Activated CD4-positive, alpha-beta T cell treated with anti-CD3 and anti-CD28 coated beads, Interleukin-2, amount 10 ng/mL, durations not matched to agents 7 days and 5 days (primary cell): ENCODE results near the gene DENND2C. TPM values are rescaled to one million over a fixed set of nuclear protein-coding genes. Genes with fewer than 3 reads are reported as not detected.

Experiments
- CTCF ChIA-PET: fragments of 350-600 bp; sonication (Branson Sonifier 250); formaldehyde crosslinking; loops from one replicate; lab custom pipeline; 2021; ENCODE audit warnings: antibody characterized with exemption; lab: Charles Lee
- POLR2A ChIA-PET: fragments of 350-600 bp; sonication (Branson Sonifier 250); formaldehyde crosslinking; loops from one replicate; lab custom pipeline; 2021; ENCODE audit warnings: antibody characterized with exemption; lab: Charles Lee
- DNase-seq: peaks from one replicate; pipeline ENCODE4 v3.0.0-alpha.2; 2020
- H3K27ac Mint-ChIP-seq: one replicate; pipeline ENCODE4 v1.8.0; 2021; ENCODE audit warnings: mild to moderate bottlenecking, moderate library complexity, mixed read lengths
- H3K27me3 Mint-ChIP-seq: one replicate; pipeline ENCODE4 v1.8.0; 2021; ENCODE audit warnings: mixed read lengths
- H3K36me3 Mint-ChIP-seq: one replicate; pipeline ENCODE4 v1.8.0; 2021; ENCODE audit warnings: low read depth, mixed read lengths
- H3K4me1 Mint-ChIP-seq: one replicate; pipeline ENCODE4 v1.8.0; 2021; ENCODE audit warnings: mixed read lengths
- H3K4me3 Mint-ChIP-seq: one replicate; pipeline ENCODE4 v1.8.0; 2021; ENCODE audit warnings: mild to moderate bottlenecking, moderate library complexity, mixed read lengths
- H3K9me3 Mint-ChIP-seq: one replicate; pipeline ENCODE4 v1.8.0; 2021; ENCODE audit warnings: mixed read lengths
- total RNA-seq, 2 experiments: library from RNA; stranded (reverse); gene quantifications; one replicate each; pipeline ENCODE4 v1.2.3, GENCODE V29; 2021

The DENND2C gene
- total RNA-seq, 2 experiments from 2014 or later = 0.12 to 0.15 TPM

DNA sequence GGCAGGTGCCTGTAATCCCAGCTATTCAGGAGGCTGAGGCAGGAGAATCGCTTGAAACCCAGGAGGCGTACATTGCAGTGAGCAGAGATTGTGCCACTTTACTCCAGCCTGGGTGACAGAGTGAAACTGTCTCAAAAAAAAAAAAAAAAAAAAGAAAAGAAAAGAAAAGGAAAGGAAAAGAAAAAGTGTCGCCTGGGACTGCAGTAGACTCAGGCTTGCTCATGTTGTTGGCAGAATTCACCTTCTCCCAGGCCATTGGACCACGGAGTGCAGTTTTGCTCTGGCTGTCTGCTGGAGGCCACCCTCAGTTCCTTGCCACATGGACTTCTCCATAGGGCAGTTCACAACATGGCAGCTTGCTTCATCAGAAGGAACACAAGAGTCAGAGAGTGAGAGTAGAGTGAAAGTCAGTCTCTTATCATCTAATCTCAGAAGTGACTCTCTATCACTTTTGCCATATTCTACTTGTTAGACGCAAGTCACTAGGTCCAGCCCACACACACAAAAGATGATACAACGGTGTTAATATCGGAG lies 117.7 kb downstream of the DENND2C start:
- Mint-ChIP-seq H3K4me1 (no peaks in the 10 kb centered on the region), H3K36me3 (no peaks in the 10 kb centered on the region)
- CTCF ChIA-PET = no interaction called here

DNA sequence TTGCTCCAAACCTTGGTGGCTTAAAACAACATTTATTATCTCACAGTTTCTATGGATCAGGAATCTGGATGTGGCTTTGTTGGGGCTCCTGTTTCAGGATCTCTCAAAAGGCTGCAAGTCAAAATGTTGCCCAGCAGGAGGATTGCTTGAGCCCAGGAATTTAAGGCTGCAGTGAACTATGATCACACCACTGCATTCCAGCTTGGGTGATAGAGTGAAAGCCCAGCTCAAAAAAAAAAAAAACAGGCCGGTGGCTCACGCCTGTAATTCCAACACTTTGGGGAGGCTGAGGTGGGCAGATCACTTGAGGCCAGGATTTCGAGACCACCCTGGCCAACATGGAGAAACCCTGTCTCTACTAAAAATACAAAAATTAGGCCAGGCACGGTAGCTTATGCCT lies 118.4 kb downstream of the DENND2C start:
- no peak for DNase-seq
- H3K27me3 Mint-ChIP-seq = peaks cover 2% of the 10 kb centered on the region
- ChIA-PET CTCF (no interaction called here), POLR2A (no interaction called here)
- no peaks in the 10 kb centered on the region for H3K4me1 Mint-ChIP-seq
- H3K27ac Mint-ChIP-seq = no peak overlapping the region
- H3K4me3 Mint-ChIP-seq = no peak overlapping the region
- no peaks in the 10 kb centered on the region for H3K9me3 Mint-ChIP-seq
- H3K36me3 Mint-ChIP-seq = no peaks in the 10 kb centered on the region

More for the DNA sequence above, 117.7 kb downstream of the DENND2C start:
- no peak for DNase-seq
- no peak overlapping the region for H3K4me3 Mint-ChIP-seq
- POLR2A ChIA-PET = no interaction called here
- no peaks in the 10 kb centered on the region for H3K9me3 Mint-ChIP-seq
- no peak overlapping the region for H3K27ac Mint-ChIP-seq
- H3K27me3 Mint-ChIP-seq = peaks cover 2% of the 10 kb centered on the region

DNA sequence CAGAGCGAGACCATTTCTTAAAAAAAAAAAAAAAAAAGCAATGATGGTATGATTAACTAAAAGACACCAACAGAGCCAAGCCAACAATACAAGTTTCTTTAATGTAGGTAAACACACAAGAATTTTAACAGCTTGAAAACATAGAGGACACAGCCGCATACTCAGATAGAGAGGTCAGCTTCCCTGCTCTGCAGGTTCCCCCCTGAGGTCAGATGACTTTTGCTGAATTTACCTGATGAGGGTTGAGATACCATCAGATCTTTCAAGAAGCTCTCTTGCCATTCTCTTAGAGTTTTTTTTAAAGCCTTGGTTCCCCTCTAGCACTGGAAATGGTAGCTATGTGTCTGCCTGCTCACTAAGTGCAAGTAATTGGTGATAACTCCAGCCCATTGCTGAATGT lies 119.5 kb downstream of the DENND2C start:
- H3K4me3 Mint-ChIP-seq = no peak overlapping the region
- H3K36me3 Mint-ChIP-seq = no peaks in the 10 kb centered on the region
- no peak for DNase-seq
- H3K27ac Mint-ChIP-seq = no peak overlapping the region
- no peaks in the 10 kb centered on the region for H3K9me3 Mint-ChIP-seq
- ChIA-PET POLR2A (no interaction called here), CTCF (interaction anchor here (0.6 to 1.1 kb wide), 3 partner anchors 11 to 448 kb away, joined by 3 read pairs; no protein-coding TSS in a partner anchor)
- H3K27me3 Mint-ChIP-seq = peaks cover 2% of the 10 kb centered on the region
- H3K4me1 Mint-ChIP-seq = no peaks in the 10 kb centered on the region

DNA sequence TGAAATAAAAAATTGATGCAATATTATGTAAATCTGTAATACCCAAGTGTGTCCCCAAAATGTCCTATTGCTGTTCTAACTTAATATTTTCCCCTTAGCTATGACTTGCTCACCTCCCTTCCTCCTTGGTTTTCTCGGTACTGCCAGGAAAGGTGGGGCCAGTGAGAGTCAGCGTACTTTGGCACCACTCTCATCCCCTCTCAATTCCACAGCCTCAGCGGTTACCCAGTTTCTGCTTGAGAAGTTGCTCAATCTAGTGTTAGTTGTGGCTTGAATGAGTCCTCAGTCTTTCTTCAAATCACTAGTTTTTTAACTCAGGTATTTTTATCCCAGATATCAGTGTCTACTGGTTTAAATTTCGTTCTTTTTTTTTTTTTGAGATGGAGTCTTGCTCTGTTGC lies 120.7 kb downstream of the DENND2C start:
- ChIA-PET CTCF (interaction anchor here (0.6 to 1.1 kb wide), 2 partner anchors 12 to 69 kb away, joined by 3 read pairs; no protein-coding TSS in a partner anchor), POLR2A (no interaction called here)
- Mint-ChIP-seq H3K4me3 (no peak overlapping the region), H3K36me3 (no peaks in the 10 kb centered on the region), H3K9me3 (no peaks in the 10 kb centered on the region), H3K27ac (no peak overlapping the region), H3K4me1 (no peaks in the 10 kb centered on the region), H3K27me3 (peaks cover 2% of the 10 kb centered on the region)
- DNase-seq = no peak

DNA sequence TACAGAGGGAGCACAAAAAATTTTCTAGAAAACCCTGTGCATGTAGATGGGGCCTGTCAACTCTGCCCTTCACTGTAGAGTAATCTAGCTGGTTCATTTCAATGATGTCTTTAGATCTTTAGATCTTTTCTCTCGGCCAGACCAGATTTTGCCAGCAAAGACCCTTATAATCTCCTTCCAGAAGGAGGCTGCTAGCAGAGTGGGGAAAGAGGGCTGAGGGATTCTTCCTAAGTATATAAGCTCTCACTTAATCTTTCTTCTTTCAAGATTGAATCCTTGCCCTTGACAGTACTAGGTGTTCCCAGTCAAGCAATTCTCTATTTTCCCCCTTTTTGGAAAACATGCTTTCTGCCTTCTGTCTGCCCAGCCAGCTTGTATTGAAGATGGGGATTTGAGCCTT lies 122.8 kb downstream of the DENND2C start:
- Mint-ChIP-seq H3K27ac (no peak overlapping the region), H3K4me1 (no peaks in the 10 kb centered on the region), H3K27me3 (peaks cover 2% of the 10 kb centered on the region), H3K4me3 (no peak overlapping the region), H3K36me3 (no peaks in the 10 kb centered on the region), H3K9me3 (no peaks in the 10 kb centered on the region)
- ChIA-PET CTCF (interaction anchor here (0.6 kb wide), 1 partner anchor 24 kb away, joined by 6 read pairs; no protein-coding TSS in a partner anchor), POLR2A (no interaction called here)
- no peak for DNase-seq

DNA sequence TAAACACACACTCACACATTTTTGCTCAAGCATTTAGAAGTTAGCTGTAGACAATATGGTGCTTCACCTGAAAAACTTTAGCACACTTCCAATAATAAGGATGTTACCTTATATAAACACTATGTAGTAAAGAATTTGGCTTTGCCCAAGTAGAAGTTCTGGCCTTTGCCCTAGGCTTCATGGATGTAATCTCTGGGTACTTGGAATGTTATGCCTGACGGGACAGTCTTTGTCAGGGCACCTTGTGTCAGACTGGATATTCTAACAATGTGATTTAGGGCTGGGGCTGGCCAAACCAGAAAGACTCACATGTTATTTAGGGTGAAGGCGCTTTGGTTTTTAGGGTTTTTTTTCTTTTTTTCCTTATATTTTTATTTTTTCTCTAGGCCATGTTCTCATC lies 124.1 kb downstream of the DENND2C start:
- Mint-ChIP-seq H3K27ac (no peak overlapping the region), H3K4me1 (no peaks in the 10 kb centered on the region), H3K27me3 (peaks cover 1% of the 10 kb centered on the region), H3K4me3 (no peak overlapping the region), H3K9me3 (no peaks in the 10 kb centered on the region), H3K36me3 (no peaks in the 10 kb centered on the region)
- ChIA-PET CTCF (no interaction called here), POLR2A (no interaction called here)
- no peak for DNase-seq

DNA sequence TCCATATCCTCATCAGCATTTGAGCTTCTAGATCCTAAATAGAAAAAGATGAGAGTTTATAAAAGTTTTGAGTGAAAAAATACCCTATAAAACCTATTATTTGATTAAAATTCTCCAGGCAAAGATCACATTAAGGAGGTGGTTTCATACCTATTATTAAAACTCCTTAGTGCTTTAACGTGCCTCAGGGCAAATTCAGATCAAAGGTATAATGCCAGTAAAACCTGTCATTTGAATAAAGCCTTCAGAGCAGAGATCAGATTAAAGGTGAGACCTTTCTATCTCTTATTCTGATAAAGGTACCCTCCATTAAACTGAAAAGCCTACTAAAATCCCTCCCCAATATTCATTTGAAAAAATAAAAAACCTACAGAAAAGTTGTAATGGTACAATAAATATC lies 124.5 kb downstream of the DENND2C start:
- POLR2A ChIA-PET = no interaction called here
- H3K4me1 Mint-ChIP-seq = no peaks in the 10 kb centered on the region
- no peaks in the 10 kb centered on the region for H3K36me3 Mint-ChIP-seq
- DNase-seq = no peak
- no peak overlapping the region for H3K4me3 Mint-ChIP-seq
- no peak overlapping the region for H3K27ac Mint-ChIP-seq
- peaks cover 1% of the 10 kb centered on the region for H3K27me3 Mint-ChIP-seq
- CTCF ChIA-PET = interaction anchor here (0.6 kb wide), 1 partner anchor 16 kb away, joined by 3 read pairs; no protein-coding TSS in a partner anchor
- no peaks in the 10 kb centered on the region for H3K9me3 Mint-ChIP-seq

DNA sequence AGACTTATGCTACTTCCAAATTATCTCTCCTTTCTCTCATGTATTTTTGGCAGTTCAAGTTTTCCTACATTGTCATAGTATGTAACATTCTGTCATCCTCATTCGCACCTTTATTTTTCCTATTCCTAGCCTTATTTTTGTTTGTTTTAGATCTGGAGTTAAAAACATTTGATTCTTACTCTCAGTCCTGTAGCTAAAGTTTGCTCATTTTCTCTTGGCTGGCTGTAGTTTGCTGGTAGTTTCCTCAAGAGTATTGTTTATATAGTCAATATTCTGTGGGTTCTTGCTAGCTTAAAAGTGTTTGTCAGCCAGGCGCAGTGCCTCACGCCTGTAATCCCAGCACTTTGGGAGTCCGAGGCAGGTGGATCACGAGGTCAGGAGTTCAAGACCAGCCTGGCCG lies 129.0 kb downstream of the DENND2C start:
- POLR2A ChIA-PET = no interaction called here
- no peaks in the 10 kb centered on the region for H3K9me3 Mint-ChIP-seq
- DNase-seq = no peak
- CTCF ChIA-PET = no interaction called here
- H3K27ac Mint-ChIP-seq = no peak overlapping the region
- H3K4me3 Mint-ChIP-seq = no peak overlapping the region
- no peaks in the 10 kb centered on the region for H3K4me1 Mint-ChIP-seq
- peaks cover 1% of the 10 kb centered on the region for H3K27me3 Mint-ChIP-seq
- H3K36me3 Mint-ChIP-seq = no peaks in the 10 kb centered on the region

DNA sequence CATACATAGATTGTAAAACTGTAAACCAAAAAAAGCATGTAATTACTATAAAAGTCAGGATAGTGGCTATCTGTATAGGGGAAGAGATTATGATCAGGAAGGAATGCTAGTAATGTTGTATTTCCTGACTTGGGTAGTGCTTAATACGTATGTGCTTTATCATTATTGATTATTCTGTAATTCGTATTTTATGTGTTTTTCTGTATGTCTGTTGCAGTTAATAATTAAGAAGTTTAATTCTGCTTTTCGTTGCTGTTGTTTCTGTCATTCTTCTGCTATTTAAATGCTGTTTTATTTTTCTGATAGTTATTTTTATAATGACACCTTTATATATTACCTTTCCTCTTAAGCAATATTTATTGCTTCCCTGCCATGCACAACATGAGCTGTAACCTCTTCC lies 129.6 kb downstream of the DENND2C start:
- Mint-ChIP-seq H3K27ac (no peak overlapping the region), H3K27me3 (peaks cover 1% of the 10 kb centered on the region), H3K4me1 (no peaks in the 10 kb centered on the region), H3K9me3 (no peaks in the 10 kb centered on the region), H3K4me3 (no peak overlapping the region), H3K36me3 (no peaks in the 10 kb centered on the region)
- ChIA-PET POLR2A (no interaction called here), CTCF (interaction anchor here (1.0 kb wide), 1 partner anchor 15 kb away, joined by 3 read pairs; no protein-coding TSS in a partner anchor)
- DNase-seq = no peak

DNA sequence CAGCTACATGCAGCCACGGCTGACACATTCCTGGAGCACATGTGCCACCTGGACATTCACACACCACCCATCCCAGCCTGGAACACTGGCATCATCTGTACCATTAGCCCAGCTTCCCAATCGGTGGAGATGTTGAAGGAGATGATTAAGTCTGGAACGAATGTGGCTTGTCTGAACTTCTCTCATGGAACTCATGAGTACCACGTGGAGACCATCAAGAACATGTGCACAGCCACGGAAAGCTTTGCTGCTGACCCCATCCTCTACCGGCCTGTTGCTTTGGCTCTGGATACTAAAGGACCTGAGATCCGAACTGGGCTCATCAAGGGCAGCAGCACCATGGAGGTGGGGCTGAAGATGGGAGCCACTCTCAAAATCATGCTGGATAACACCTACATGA lies 133.8 kb downstream of the DENND2C start:
- no peak for DNase-seq
- no peak overlapping the region for H3K4me3 Mint-ChIP-seq
- H3K27ac Mint-ChIP-seq = no peak overlapping the region
- H3K36me3 Mint-ChIP-seq = no peaks in the 10 kb centered on the region
- H3K27me3 Mint-ChIP-seq = no peaks in the 10 kb centered on the region
- POLR2A ChIA-PET = no interaction called here
- H3K4me1 Mint-ChIP-seq = no peaks in the 10 kb centered on the region
- CTCF ChIA-PET = interaction anchor here (0.5 to 1.2 kb wide), 3 partner anchors 38 to 54 kb away, joined by 3 to 4 read pairs (median 3); no protein-coding TSS in a partner anchor
- no peaks in the 10 kb centered on the region for H3K9me3 Mint-ChIP-seq

DNA sequence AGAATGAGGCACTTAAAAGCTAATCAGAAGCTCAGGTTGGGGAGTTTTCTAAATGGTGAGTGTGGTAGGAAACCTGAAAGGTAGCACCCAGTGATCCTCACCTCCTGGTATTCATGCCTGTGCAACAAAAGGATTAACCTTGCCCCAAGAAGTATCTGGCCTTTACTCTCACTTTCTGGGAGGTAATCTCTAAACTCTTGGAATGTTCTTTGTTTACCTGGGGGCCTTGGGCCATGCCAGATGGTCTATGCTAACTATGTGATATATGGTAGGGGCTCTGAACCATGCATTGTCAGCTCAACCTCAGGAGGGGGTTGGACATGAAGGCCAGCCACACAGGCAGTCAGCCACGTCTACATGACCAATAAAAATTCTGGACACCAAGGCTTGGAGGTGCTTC lies 134.4 kb downstream of the DENND2C start:
- CTCF ChIA-PET = interaction anchor here (0.6 to 1.2 kb wide), 3 partner anchors 19 to 53 kb away, joined by 3 to 4 read pairs (median 3); no protein-coding TSS in a partner anchor
- H3K4me3 Mint-ChIP-seq = no peak overlapping the region
- no peaks in the 10 kb centered on the region for H3K27me3 Mint-ChIP-seq
- POLR2A ChIA-PET = interaction anchor here (0.6 kb wide), 1 partner anchor 1164 kb away, joined by 8 read pairs; no protein-coding TSS in a partner anchor
- H3K27ac Mint-ChIP-seq = no peak overlapping the region
- DNase-seq = no peak
- no peaks in the 10 kb centered on the region for H3K9me3 Mint-ChIP-seq
- no peaks in the 10 kb centered on the region for H3K36me3 Mint-ChIP-seq
- H3K4me1 Mint-ChIP-seq = no peaks in the 10 kb centered on the region
